Astrocyte (in vitro differentiated cells and primary cell): ENCODE measurements around the gene MDFI. TPM values are rescaled to one million over a fixed set of nuclear protein-coding genes. Genes with fewer than 3 reads are reported as not detected.

Source experiments
- DNase-seq: peaks from one replicate; pipeline ENCODE4 v3.0.0-alpha.2; 2010; ENCODE audit warnings: low read depth
- FAIRE-seq: peaks from 2 replicates; lab custom pipeline; 2011; peaks lifted over from hg19 to GRCh38; lab: Jason Lieb, UNC
- H2AFZ ChIP-seq: 2 replicates; pipeline ENCODE4 v1.6.0; 2012; ENCODE audit warnings: low read depth, low read length, inconsistent platforms
- H3K27ac ChIP-seq: 2 replicates; pipeline ENCODE4 v1.5.1; 2011; ENCODE audit warnings: low read depth, low read length, inconsistent platforms
- H3K27me3 ChIP-seq: 2 replicates; pipeline ENCODE4 v1.6.0; 2011; ENCODE audit warnings: low read length, inconsistent platforms; ENCODE audit not compliant: insufficient read depth
- H3K36me3 ChIP-seq: 2 replicates; pipeline ENCODE4 v1.5.1; 2011; ENCODE audit warnings: low read length, inconsistent platforms; ENCODE audit not compliant: insufficient read depth
- H3K4me1 ChIP-seq: 2 replicates; pipeline ENCODE4 v1.5.1; 2011; ENCODE audit warnings: low read length, inconsistent platforms; ENCODE audit not compliant: insufficient read depth
- H3K4me2 ChIP-seq: 2 replicates; pipeline ENCODE4 v1.6.0; 2012; ENCODE audit warnings: low read length, inconsistent platforms
- H3K4me3 ChIP-seq: 2 replicates; pipeline ENCODE4 v1.5.1; 2011; ENCODE audit warnings: low read depth, mild to moderate bottlenecking, low read length, inconsistent platforms; ENCODE audit not compliant: insufficient read depth
- H3K79me2 ChIP-seq: 2 replicates; pipeline ENCODE4 v1.6.0; 2012; ENCODE audit warnings: mild to moderate bottlenecking, low read length, inconsistent platforms; ENCODE audit not compliant: insufficient read depth
- H3K9ac ChIP-seq: 2 replicates; pipeline ENCODE4 v1.6.0; 2012; ENCODE audit warnings: mild to moderate bottlenecking, low read length, inconsistent platforms
- H3K9me3 ChIP-seq: 2 replicates; pipeline ENCODE4 v1.5.1; 2012; ENCODE audit warnings: low read depth, mild to moderate bottlenecking, low read length, inconsistent platforms; ENCODE audit not compliant: insufficient read depth
- H4K20me1 ChIP-seq: 2 replicates; pipeline ENCODE4 v1.6.0; 2012; ENCODE audit warnings: low read length, inconsistent platforms; ENCODE audit not compliant: insufficient read depth
- H3K27ac Mint-ChIP-seq: one replicate; pipeline ENCODE4 v1.8.0; 2021; ENCODE audit warnings: mild to moderate bottlenecking, mixed read lengths; ENCODE audit not compliant: unreplicated experiment
- H3K27me3 Mint-ChIP-seq: one replicate; pipeline ENCODE4 v1.8.0; 2021; ENCODE audit warnings: low read depth, mixed read lengths; ENCODE audit not compliant: unreplicated experiment
- H3K36me3 Mint-ChIP-seq: one replicate; pipeline ENCODE4 v1.8.0; 2021; ENCODE audit warnings: low read depth, mixed read lengths; ENCODE audit not compliant: unreplicated experiment
- H3K4me1 Mint-ChIP-seq: one replicate; pipeline ENCODE4 v1.8.0; 2021; ENCODE audit warnings: low read depth, mixed read lengths; ENCODE audit not compliant: unreplicated experiment
- H3K4me3 Mint-ChIP-seq: one replicate; pipeline ENCODE4 v1.8.0; 2021; ENCODE audit warnings: mild to moderate bottlenecking, moderate library complexity, mixed read lengths; ENCODE audit not compliant: unreplicated experiment
- H3K9me3 Mint-ChIP-seq: one replicate; pipeline ENCODE4 v1.8.0; 2021; ENCODE audit warnings: mild to moderate bottlenecking, mixed read lengths; ENCODE audit not compliant: unreplicated experiment
- CTCF ChIP-seq: IDR thresholded peaks from 2 replicates; pipeline ENCODE4 v1.5.1; 2011; ENCODE audit warnings: low read depth, mild to moderate bottlenecking, inconsistent platforms, low read length, moderate library complexity; ENCODE audit not compliant: insufficient read depth
- EZH2 ChIP-seq: IDR thresholded peaks from 2 replicates; pipeline ENCODE4 v1.6.1; 2012; ENCODE audit warnings: mild to moderate bottlenecking, low read length, inconsistent platforms; ENCODE audit not compliant: insufficient read depth
- total RNA-seq: library from RNA; stranded (reverse); gene quantifications from 2 replicates; pipeline ENCODE4 v1.2.1, GENCODE V29; 2021

The MDFI gene
- total RNA-seq, 1 donor from 2014 or later, result 144 TPM

DNA sequence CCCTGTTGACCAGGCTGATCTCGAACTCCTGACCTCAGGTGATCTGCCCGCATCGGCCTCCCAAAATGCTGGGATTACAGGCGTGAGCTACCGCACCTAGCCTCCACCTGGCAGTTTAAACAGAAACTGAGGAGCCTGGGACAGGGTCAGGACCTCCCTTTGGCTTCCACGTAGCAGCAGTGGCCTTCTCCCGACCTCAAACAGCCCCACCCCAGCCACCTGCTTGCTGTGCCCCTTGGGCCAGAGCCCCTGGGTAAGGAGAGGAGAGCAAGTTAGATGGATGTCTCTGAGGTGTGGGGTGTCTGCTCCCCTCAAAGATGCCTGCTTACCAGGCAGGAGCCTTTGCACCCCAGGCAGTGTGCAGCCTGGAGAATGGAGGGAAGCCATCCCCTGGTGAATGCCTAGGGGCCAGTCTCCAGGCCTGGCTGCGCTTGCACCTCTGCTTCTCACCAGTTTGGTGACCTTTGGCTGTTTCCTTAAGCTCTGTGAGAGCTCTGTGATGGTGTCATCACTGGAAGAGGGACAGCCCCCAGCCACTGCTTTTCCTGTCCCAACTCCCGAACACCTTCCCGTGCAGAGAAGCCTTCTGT, 42.1 kb upstream of the MDFI start:
- no peak overlapping the region for H3K27ac Mint-ChIP-seq
- H3K4me3 ChIP-seq, result no peak overlapping the region
- H3K4me3 Mint-ChIP-seq, result no peak overlapping the region
- H3K4me1 Mint-ChIP-seq, result no peaks in the 10 kb centered on the region
- FAIRE-seq, result no peak
- H3K9me3 ChIP-seq, result no peaks in the 10 kb centered on the region
- TF ChIP-seq EZH2, result no peak
- no peak for TF ChIP-seq CTCF
- H3K79me2 ChIP-seq, result no peaks in the 10 kb centered on the region
- H3K9me3 Mint-ChIP-seq, result no peaks in the 10 kb centered on the region
- peaks cover 9% of the 10 kb centered on the region for H4K20me1 ChIP-seq
- no peak for DNase-seq
- no peak overlapping the region for H3K4me2 ChIP-seq
- H2AFZ ChIP-seq, result no peak overlapping the region
- H3K4me1 ChIP-seq, result no peaks in the 10 kb centered on the region
- H3K36me3 ChIP-seq, result no peaks in the 10 kb centered on the region
- no peaks in the 10 kb centered on the region for H3K27me3 Mint-ChIP-seq
- no peak overlapping the region for H3K9ac ChIP-seq
- no peaks in the 10 kb centered on the region for H3K27me3 ChIP-seq
- peaks cover 20% of the 10 kb centered on the region for H3K36me3 Mint-ChIP-seq
- H3K27ac ChIP-seq, result no peak overlapping the region

DNA sequence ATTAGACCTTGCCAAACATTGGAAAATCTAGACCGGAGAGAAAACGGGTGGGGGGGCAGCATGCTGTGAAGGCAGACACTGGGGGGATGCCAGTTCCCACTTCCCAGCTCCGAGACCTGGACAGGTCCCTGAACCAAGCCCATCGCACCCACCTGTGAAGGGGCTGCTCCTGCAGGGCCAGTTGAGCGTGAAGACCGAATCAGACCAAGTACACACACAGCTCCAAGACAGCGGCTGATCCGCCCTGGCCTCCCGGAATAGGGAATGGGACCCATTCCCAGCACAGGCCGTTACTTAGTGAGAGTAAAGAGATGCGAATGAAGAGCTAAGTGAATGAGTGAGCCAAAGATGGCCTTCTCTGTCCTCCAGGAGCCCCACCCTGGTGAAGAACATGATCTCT, 41.5 kb upstream of the MDFI start:
- DNase-seq (no peak), FAIRE-seq (no peak)
- Histone ChIP-seq H4K20me1 (peaks cover 9% of the 10 kb centered on the region), H3K9me3 (no peaks in the 10 kb centered on the region), H3K36me3 (no peaks in the 10 kb centered on the region), H3K27me3 (no peaks in the 10 kb centered on the region), H3K9ac (no peak overlapping the region), H2AFZ (no peak overlapping the region), H3K79me2 (no peaks in the 10 kb centered on the region), H3K4me1 (no peaks in the 10 kb centered on the region), H3K4me2 (no peak overlapping the region), H3K27ac (no peak overlapping the region), H3K4me3 (no peak overlapping the region)
- Mint-ChIP-seq H3K27me3 (no peaks in the 10 kb centered on the region), H3K36me3 (peaks cover 16% of the 10 kb centered on the region), H3K9me3 (no peaks in the 10 kb centered on the region), H3K27ac (no peak overlapping the region), H3K4me1 (no peaks in the 10 kb centered on the region), H3K4me3 (no peak overlapping the region)
- no peak for TF ChIP-seq EZH2
- no peak for TF ChIP-seq CTCF

DNA sequence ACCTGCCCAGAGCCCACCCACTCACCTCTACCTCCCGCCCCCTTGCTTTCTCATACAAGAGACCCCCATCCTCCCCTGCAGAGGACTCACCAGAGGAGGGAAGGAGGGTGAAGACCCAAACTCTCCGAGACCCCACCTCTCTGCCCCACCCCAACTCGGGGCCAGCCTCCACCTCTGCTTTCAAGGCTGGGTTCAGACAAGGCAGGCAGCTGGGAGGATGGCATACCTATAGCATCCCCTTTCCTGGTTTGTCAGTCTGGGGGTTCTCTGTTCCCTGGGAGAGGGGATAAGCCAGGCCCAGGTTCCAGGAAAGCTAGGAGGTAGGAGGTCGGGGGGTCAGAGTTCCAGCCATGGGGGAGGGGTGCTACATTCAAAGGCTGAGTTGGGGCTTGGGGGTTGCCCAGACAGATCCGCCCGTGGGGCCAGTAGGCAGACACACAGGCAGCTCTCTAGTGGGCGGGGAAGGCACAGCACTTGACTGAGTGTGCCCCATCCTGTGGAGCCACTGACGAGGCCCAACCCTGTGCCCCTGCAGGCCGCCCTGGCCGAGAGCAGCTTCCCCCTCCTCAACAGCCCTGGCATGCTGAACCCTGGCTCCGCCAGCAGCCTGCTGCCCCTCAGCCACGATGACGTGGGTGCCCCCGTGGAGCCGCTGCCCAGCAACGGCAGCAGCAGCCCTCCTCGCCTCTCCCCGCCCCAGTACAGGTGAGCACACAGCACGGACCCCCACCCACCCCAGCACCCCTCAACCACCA, 40.8 kb upstream of the MDFI start:
- no peak overlapping the region for H3K27ac ChIP-seq
- H3K9ac ChIP-seq, result no peak overlapping the region
- Mint-ChIP-seq H3K36me3 (peaks cover 15% of the 10 kb centered on the region), H3K4me1 (peaks cover under 1% of the 10 kb centered on the region), H3K4me3 (no peak overlapping the region), H3K27me3 (no peaks in the 10 kb centered on the region), H3K9me3 (no peaks in the 10 kb centered on the region), H3K27ac (no peak overlapping the region)
- no peak overlapping the region for H3K4me3 ChIP-seq
- H4K20me1 ChIP-seq, result peaks cover 7% of the 10 kb centered on the region
- DNase-seq (no peak), FAIRE-seq (no peak)
- H3K4me2 ChIP-seq, result no peak overlapping the region
- no peaks in the 10 kb centered on the region for H3K4me1 ChIP-seq
- no peaks in the 10 kb centered on the region for H3K79me2 ChIP-seq
- H2AFZ ChIP-seq, result no peak overlapping the region
- H3K36me3 ChIP-seq, result no peaks in the 10 kb centered on the region
- no peaks in the 10 kb centered on the region for H3K9me3 ChIP-seq
- no peaks in the 10 kb centered on the region for H3K27me3 ChIP-seq
- TF ChIP-seq CTCF (no peak), EZH2 (no peak)
